Activated T-cell treated with anti-CD3 and anti-CD28 coated beads for 48 hours (primary cell): ENCODE data around the gene GABRB3.

Source experiments
- DNase-seq: peaks from one replicate; pipeline ENCODE4 v3.0.0-alpha.2; 2020; ENCODE audit warnings: low read depth

GABRB3 gene

DNA sequence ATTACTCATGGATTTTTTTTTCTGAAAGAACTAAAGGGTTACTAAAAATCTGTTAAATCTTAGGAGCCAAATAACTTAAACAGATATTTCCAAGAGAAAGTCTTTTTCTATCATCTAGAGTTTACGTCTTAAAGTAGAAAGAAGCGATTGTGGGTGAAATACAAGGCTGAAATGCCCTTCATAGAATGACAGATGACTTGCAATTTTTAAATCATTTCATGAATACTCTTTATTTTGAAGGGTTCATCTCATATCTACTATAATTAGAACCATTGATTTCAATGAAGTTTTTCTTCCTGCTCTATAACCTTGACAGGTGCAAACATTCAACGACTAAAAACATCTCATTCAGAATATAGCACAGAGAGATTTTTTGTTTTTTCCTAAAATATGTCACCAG is 217.0 kb downstream of the GABRB3 start:
- no peak for DNase-seq

- no peak for DNase-seq
Measured at GRCh38 chr15:26551473-26551872, 221.4 kb downstream of the GABRB3 start.

GRCh38 chr15:26550880-26551279 is 222.0 kb downstream of the GABRB3 start:
- DNase-seq = no peak

DNA sequence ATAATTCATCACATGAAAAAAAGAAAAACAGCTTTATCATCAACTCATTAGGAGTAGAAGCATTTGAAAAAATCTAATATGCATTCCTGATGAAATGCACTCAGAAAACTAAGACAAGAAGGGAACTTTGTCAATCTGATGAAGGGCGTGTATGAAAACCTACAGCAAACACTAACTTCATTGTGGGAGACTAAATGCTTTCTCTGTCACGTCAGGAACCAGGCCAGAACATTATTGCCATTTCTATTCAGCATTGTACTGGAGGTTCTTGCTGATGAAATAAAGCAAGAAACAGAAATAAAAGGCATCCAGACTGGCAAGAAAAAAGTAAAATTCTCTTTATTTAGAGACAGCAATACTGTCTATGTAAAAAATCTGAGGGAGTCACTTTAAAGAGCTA is 235.2 kb downstream of the GABRB3 start:
- DNase-seq = no peak

GRCh38 chr15:26531489-26531888 is 241.4 kb downstream of the GABRB3 start:
- no peak for DNase-seq

DNA sequence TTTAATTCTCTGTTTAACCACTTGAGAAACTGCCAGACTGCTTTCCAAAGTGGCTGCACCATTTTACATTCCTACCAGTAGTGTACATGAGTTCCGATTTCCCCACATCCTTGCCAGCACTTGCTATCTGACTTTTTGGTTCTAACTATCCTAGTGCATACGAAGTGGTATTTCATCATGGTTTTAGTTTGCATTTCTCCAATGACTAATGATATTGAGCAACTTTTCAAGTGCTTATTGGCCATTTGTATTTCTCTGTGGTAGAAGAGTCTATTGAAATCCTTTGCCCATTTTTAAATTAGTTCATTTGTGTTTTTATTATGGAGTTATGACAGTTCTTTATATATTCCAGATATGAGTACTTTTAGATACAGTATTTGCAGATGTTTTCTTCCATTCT is 247.8 kb downstream of the GABRB3 start:
- DNase-seq = no peak

GRCh38 chr15:26521691-26522198 is 251.1 kb downstream of the GABRB3 start:
- no peak for DNase-seq

DNA sequence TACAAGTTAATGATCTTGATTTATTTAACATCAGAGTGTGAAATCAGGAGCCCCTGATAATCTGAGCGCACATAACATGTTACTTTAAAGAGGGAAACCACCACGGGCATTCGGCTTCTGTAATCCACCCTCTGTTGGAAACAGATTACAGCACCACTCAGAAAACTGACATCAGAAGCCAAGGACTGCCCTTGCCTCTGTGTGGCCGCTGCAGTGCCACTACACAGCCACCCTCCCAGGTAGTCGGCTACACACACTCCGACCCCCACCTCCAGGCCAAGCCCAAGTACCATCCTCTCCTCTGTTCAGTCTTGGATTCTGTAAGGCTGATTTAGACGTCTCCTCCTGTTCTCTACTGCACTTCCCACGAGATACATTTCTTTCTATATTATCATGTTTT is 251.7 kb downstream of the GABRB3 start:
- DNase-seq = no peak

GRCh38 chr15:26518885-26519284 is 254.0 kb downstream of the GABRB3 start:
- DNase-seq = no peak

DNA sequence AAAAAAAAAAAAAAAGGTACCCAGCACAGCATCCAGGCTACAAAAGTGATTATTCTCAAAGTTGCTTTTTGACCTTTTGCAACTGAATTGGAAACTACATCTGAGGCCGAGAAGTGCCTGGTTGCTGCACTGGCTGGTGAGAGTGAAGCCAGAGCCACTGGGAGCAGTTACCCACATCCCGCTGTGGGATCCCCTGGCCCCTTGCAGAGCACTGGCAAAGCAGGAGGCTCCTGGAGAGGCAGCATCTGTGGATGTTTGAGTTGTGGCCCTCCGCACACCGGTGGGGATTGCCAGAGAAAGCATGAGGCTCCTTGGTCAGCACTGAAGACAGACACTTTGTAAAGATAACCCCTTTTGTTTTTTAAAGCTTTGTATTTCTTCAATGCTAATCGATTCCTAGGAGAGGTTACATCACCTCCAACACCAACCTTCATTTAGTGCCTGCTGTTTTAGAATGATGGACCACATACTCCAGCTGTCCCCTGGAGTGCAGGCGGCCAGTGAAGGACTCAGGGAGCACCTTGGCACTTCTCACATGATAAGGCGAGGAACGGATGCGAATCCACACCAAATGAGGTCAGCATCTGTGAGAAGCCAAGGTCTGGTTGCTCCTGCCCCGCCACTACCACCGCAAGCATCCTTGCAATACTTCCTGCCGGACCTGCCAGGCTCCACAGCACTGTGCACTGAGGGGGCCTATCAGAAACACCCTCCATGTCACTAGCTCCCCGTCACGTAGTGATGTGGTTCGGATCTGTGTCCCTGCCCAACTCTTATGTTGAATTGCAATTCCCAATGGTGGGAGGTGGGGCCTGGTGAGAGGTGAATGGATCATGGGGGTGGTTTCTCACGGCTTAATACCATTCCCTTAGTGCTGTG is 256.5 kb downstream of the GABRB3 start:
- DNase-seq = no peak

GRCh38 chr15:26504009-26504408 is 268.9 kb downstream of the GABRB3 start:
- DNase-seq = no peak
